ENCODE measurements around the gene MRM1.

DNA sequence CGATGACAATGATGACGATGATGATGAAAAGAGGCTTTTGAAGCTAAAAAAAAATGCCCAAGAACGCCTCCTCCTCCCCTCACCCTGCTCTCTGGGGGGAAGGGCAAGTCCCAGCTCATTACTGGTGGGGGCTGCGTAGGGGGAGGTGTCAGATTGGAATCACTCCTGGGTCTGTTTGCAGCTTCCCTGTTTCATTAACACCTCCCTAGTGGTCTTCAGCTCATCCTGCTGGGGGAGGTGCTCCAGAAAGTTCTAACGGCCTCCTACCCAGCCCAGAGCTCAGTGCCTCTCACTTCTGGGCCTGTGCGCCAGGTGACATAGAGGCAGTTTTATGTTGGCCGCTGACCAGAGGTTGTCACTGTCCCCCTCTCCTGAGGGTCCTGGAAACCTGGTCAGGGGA lies 12.7 kb downstream of the MRM1 start:
- TF ChIP-seq, protein P1, sequence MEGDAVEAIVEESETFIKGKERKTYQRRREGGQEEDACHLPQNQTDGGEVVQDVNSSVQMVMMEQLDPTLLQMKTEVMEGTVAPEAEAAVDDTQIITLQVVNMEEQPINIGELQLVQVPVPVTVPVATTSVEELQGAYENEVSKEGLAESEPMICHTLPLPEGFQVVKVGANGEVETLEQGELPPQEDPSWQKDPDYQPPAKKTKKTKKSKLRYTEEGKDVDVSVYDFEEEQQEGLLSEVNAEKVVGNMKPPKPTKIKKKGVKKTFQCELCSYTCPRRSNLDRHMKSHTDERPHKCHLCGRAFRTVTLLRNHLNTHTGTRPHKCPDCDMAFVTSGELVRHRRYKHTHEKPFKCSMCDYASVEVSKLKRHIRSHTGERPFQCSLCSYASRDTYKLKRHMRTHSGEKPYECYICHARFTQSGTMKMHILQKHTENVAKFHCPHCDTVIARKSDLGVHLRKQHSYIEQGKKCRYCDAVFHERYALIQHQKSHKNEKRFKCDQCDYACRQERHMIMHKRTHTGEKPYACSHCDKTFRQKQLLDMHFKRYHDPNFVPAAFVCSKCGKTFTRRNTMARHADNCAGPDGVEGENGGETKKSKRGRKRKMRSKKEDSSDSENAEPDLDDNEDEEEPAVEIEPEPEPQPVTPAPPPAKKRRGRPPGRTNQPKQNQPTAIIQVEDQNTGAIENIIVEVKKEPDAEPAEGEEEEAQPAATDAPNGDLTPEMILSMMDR (IDR thresholded peaks at IDR 0.05; ENCODE audit: insufficient read depth, low read depth, low read length), result no peak
- no peak for TF ChIP-seq EZH2 (IDR thresholded peaks at IDR 0.05; ENCODE audit: insufficient read depth, low read length)

Measured in astrocyte (in vitro differentiated cells and primary cell).